Right lobe of liver (tissue), 6 donors: ENCODE results near the gene FOSL2. TPM values are rescaled to one million over a fixed set of nuclear protein-coding genes. Genes with fewer than 3 reads are reported as not detected.
A peak's percentile ranks its signal among the peaks of the same experiment; 100 is the strongest.

Experiments
- ATAC-seq, 4 donors: fragments of 200-7000 bp; cut with Tn5 transposase; one replicate each; pipeline ENCODE4 v1.9.1; 2020; ENCODE audit warnings: mild to moderate bottlenecking in 4 of 4, moderate library complexity in 4 of 4
- DNase-seq, 3 donors: peaks; one replicate each; pipeline ENCODE4 v3.0.0-alpha.2; 2020
- H3K27ac ChIP-seq, 3 donors: fragments of 200-600 bp; one replicate each; pipeline ENCODE4 v1.8.0; 2022
- H3K27me3 ChIP-seq, 2 donors: fragments of 200-600 bp; one replicate each; pipeline ENCODE4 v1.8.0; 2022
- H3K36me3 ChIP-seq, 4 donors: fragments of 200-600 bp; sonication (generic) in 1 of 4; one replicate each; pipeline versions ENCODE4 v1.5.1 to v1.8.0; 2017 to 2022; ENCODE audit warnings: control low read depth in 1 of 4
- H3K4me1 ChIP-seq, 4 donors: fragments of 200-600 bp; sonication (generic) in 1 of 4; one replicate each; pipeline versions ENCODE4 v1.5.1 to v1.8.0; 2017 to 2022; ENCODE audit warnings: control low read depth in 1 of 4
- H3K4me3 ChIP-seq, 3 donors: fragments of 200-600 bp; one replicate each; pipeline ENCODE4 v1.8.0; 2022
- H3K9me3 ChIP-seq, 4 donors: fragments of 200-600 bp; sonication (generic) in 1 of 4; one replicate each; pipeline versions ENCODE4 v1.5.1 to v1.8.0; 2017 to 2022; ENCODE audit warnings: control low read depth in 1 of 4
- POLR2A ChIP-seq: fragments of 450-650 bp; IDR thresholded peaks from one replicate; pipeline ENCODE4 v1.6.1; 2017; ENCODE audit warnings: antibody characterized with exemption, mild to moderate bottlenecking
- WGBS: methylation state at CpG from one replicate; pipeline ENCODE4 v1.1.6; 2018; ENCODE audit warnings: low coverage, low lambda C conversion rate; ENCODE audit not compliant: insufficient coverage; ENCODE audit errors: missing lambda C conversion rate; 5-methylcytosine and 5-hydroxymethylcytosine counted together
- intact Hi-C, 2 donors: fragments of 100-400 bp; cut with DNase I; formaldehyde crosslinking; loops; one replicate each; pipeline versions ENCODE4 v1.11.2 to v1.14.1; 2022
- total RNA-seq, 6 experiments: library from RNA; depleted of rRNA in 2 of 6; stranded (reverse); fragments of >200 nt in 2 of 6; fragmentation: NEBNext Ultra II Directional in 3 of 6; extraction: Animal tissue kit (Norgen Biotek cat#: 25700) in 3 of 6; gene quantifications; one replicate each; pipeline versions ENCODE4 v1.1.0 to v1.2.4, GENCODE V29; 2016 to 2023
- TF ChIP-seq, protein P1 (sequence below), 4 donors: fragments of 200-600 bp in 3 of 4; fragments of 450-650 bp in 1 of 4; IDR thresholded peaks; one replicate each; pipeline versions ENCODE4 v1.5.1 to v1.8.0; 2016 to 2022; ENCODE audit warnings: antibody characterized with exemption in 4 of 4, mild to moderate bottlenecking in 2 of 4
- donor health status: DM: no; HTN: yes; CAD: no.
- donor health status: DM: no; HTN: no; CAD: no.
- donor health status: DM: no; HTN: no; CAD: no.
- donor health status: DM: no; HTN: yes; CAD: no.
- donor health status: DM: no; HTN: yes; CAD: no.

FOSL2 gene
- total RNA-seq, 6 experiments from 2014 or later: 8.1 to 70.7 (median 14.9) TPM

DNA sequence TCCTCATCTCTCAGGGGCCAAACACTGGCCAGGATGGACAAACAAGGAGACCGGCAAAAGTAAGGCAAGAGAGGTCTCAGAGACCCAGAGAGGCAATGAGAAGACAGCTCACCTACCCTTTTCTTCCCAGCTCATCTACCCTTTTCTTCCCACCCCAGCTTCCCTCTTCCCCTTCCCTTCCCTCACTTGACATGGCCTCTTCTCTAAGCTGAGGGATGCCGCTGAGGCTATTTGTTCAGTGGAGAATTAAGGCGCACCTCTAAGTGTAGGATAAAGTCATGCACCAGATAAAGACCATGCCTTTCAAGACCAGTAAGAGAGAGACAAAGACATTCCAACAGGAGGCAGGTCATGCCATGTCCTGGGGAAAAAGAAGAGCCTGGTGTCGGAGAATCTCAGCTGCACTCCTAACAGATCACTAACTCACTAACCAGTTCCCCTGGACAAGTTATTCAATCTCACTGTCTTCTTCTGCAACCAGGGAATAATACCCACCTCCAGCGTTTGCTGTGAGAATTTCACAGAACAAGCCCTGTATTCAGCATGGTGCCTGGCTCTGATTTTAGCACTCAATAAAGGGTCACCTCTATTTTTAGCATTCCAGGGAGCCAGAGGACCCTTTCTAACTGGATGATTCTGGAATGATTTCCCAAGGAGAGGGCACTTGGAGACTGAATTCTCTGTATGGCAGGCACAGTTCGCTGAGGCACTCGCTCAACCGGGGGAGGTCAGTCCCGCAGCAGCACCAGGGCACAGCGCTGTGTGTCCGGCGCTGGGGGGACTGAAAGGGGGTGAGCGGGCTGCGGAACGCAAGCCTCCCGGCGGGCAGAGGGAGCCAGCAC, 3.0 kb upstream of the FOSL2 start:
- DNase-seq (no peak), ATAC-seq (no peak)
- peak overlapping the region; percentile 77 to 85 (median 78) for H3K4me3 ChIP-seq
- intact Hi-C loops: loop anchor here in 1 of 2 donors (5.0 kb wide), 1 partner anchor 47 kb away; no protein-coding TSS in a partner anchor
- no peaks in the 10 kb centered on the region for H3K36me3 ChIP-seq
- TF ChIP-seq POLR2A: no peak
- TF ChIP-seq, protein P1, sequence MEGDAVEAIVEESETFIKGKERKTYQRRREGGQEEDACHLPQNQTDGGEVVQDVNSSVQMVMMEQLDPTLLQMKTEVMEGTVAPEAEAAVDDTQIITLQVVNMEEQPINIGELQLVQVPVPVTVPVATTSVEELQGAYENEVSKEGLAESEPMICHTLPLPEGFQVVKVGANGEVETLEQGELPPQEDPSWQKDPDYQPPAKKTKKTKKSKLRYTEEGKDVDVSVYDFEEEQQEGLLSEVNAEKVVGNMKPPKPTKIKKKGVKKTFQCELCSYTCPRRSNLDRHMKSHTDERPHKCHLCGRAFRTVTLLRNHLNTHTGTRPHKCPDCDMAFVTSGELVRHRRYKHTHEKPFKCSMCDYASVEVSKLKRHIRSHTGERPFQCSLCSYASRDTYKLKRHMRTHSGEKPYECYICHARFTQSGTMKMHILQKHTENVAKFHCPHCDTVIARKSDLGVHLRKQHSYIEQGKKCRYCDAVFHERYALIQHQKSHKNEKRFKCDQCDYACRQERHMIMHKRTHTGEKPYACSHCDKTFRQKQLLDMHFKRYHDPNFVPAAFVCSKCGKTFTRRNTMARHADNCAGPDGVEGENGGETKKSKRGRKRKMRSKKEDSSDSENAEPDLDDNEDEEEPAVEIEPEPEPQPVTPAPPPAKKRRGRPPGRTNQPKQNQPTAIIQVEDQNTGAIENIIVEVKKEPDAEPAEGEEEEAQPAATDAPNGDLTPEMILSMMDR (IDR thresholded peaks at IDR 0.05): no peak
- peak overlapping the region; percentile 99 to 100 (median 99) for H3K27ac ChIP-seq
- H3K4me1 ChIP-seq: peaks cover 0 to 9% (median 0%) of the 10 kb centered on the region in 4 donors
- 24% methylated on average over 16 of the region's 17 CpGs for WGBS
- no peaks in the 10 kb centered on the region for H3K27me3 ChIP-seq
- no peaks in the 10 kb centered on the region for H3K9me3 ChIP-seq

DNA sequence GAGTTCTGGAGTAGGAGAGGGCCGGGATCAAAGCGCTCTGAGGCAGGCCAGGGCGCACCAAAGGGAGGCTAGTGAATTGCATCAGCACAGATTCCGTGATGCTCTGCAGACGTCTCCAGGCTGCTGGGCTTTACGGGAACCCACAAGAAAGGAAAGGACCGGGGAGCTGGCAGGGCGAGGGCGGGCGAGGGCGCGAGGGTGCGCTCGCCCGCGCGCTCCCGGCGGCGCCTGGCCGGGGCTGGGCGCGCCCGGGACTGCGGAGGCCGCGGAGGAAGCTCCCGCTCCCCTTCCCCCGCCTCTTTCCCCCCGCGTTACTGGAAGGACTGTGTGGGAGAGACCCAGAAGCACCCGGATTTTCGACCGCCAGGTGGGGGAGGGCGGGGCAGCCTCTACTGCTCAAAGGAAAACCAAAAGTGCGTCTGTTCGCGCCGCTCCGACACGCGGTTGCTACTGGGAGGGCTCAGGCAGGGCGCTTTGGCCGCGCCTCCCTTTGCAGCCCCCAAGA, 2.4 kb upstream of the FOSL2 start:
- H3K9me3 ChIP-seq: no peaks in the 10 kb centered on the region
- 0% methylated on average over 3 of the region's 45 CpGs for WGBS
- DNase-seq (peak; percentile 80 to 93 (median 87)), ATAC-seq (peak; percentile 3 to 32 (median 14))
- H3K36me3 ChIP-seq: no peaks in the 10 kb centered on the region
- peak overlapping the region; percentile 77 to 85 (median 78) for H3K4me3 ChIP-seq
- H3K4me1 ChIP-seq: peaks cover 0 to 16% (median 0%) of the 10 kb centered on the region in 4 donors
- H3K27me3 ChIP-seq: no peaks in the 10 kb centered on the region
- intact Hi-C loops: loop anchor here in 1 of 2 donors (5.0 kb wide), 1 partner anchor 48 kb away; no protein-coding TSS in a partner anchor
- H3K27ac ChIP-seq: peak overlapping the region; percentile 99 to 100 (median 99)
- TF ChIP-seq, protein P1 (IDR thresholded peaks at IDR 0.05): peak in 2 of 4 donors; percentile 18 to 23
- TF ChIP-seq POLR2A: peak; percentile 64

DNA sequence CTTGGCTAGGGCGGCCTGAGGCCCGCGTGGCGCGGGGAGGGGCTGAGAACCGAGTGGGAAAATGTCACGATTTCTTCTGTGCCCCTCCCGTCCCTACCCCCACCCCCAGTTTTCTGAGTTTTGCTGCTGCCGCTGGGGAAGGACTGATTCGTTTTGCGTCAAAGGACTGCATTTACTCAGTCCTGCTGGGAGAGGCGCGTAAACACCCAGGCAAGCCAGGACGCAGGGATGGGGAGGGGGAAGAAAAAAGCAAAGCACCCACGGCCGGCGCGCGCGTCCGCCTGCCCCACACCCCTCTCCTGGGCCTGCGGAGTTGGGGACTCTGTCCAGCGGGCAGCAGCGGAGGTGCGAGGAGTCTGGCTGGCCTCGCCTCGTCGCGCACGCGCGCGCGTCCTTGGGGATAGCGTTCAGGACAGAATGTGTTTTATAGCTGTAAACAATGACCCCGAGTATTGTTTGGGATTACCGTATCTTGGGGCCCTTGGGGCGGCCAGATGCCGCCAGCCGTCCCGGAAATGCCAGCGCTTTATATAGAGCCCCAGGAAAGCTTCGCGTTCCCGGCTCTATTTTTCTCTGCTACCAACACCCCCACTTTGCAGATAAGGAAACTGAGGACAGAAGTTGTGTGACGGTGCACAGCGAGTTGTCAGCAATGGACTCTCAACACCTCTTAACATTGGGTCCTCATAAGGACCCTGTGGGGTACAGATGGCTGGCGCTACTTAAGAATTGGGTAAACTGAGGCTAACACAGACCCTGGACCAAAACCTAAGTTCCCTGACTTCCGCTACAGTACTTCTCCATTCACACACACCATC, 1.7 kb upstream of the FOSL2 start:
- peak; percentile 82 to 83 (median 83) for DNase-seq
- TF ChIP-seq, protein P1 (IDR thresholded peaks at IDR 0.05): no peak
- no peak for TF ChIP-seq POLR2A
- H3K27ac ChIP-seq: peak overlapping the region; percentile 99 to 100 (median 99)
- no peaks in the 10 kb centered on the region for H3K9me3 ChIP-seq
- peak; percentile 2 to 33 (median 21) for ATAC-seq
- WGBS: under 1% methylated on average over 33 of the region's 49 CpGs
- no peaks in the 10 kb centered on the region for H3K36me3 ChIP-seq
- no peaks in the 10 kb centered on the region for H3K27me3 ChIP-seq
- intact Hi-C loops: loop anchor here in 1 of 2 donors (5.0 kb wide), 1 partner anchor 49 kb away; no protein-coding TSS in a partner anchor
- H3K4me1 ChIP-seq: peaks cover 0 to 16% (median 0%) of the 10 kb centered on the region in 4 donors
- peak overlapping the region; percentile 77 to 85 (median 78) for H3K4me3 ChIP-seq
